ENCODE results near the gene AFAP1L2. TPM values are rescaled to one million over a fixed set of nuclear protein-coding genes. Genes with fewer than 3 reads are reported as not detected.

The AFAP1L2 gene
- total and polyA plus RNA-seq, 12 donors: 2.9 to 5.0 (median 4.3) TPM

DNA sequence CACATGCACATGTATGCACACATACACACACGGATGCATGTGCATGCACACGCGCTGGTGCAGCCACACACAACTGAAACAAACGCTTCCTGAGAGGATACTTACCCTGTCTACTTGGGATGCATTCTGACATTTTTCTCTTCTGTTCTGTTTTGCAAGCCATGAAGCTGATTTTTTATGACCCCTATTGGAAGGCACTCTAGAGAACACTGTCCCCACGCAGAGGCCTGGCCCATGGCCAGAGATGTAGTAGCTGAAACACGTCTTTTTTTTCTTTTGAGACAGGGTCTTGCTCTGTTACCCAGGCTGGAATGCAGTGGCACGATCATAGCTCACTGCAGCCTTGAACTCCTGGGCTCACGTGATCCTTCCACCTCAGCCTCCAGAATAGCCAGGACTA lies 117.4 kb downstream of the AFAP1L2 start:
- Histone ChIP-seq H3K27me3 (no peaks in the 10 kb centered on the region), H3K4me1 (peaks cover 0 to 21% (median 6%) of the 10 kb centered on the region in 9 donors), H3K9me3 (no peaks in the 10 kb centered on the region), H3K4me3 (no peak overlapping the region), H3K36me3 (no peaks in the 10 kb centered on the region), H3K27ac (no peak overlapping the region)
- TF ChIP-seq, protein P1, sequence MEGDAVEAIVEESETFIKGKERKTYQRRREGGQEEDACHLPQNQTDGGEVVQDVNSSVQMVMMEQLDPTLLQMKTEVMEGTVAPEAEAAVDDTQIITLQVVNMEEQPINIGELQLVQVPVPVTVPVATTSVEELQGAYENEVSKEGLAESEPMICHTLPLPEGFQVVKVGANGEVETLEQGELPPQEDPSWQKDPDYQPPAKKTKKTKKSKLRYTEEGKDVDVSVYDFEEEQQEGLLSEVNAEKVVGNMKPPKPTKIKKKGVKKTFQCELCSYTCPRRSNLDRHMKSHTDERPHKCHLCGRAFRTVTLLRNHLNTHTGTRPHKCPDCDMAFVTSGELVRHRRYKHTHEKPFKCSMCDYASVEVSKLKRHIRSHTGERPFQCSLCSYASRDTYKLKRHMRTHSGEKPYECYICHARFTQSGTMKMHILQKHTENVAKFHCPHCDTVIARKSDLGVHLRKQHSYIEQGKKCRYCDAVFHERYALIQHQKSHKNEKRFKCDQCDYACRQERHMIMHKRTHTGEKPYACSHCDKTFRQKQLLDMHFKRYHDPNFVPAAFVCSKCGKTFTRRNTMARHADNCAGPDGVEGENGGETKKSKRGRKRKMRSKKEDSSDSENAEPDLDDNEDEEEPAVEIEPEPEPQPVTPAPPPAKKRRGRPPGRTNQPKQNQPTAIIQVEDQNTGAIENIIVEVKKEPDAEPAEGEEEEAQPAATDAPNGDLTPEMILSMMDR (IDR thresholded peaks at IDR 0.05): no peak
- no peak for ATAC-seq
- 66 to 70% methylated on average over 8 of the region's 8 CpGs for WGBS, 2 donors
- intact Hi-C loops (cut with DNase I): no loop called here
- DNase-seq: no peak

GRCh38 chr10:114285961-114286441 lies 118.3 kb downstream of the AFAP1L2 start:
- Histone ChIP-seq H3K27ac (no peak overlapping the region), H3K4me1 (peaks cover 0 to 21% (median 6%) of the 10 kb centered on the region in 9 donors), H3K9me3 (no peaks in the 10 kb centered on the region), H3K27me3 (no peaks in the 10 kb centered on the region), H3K36me3 (no peaks in the 10 kb centered on the region), H3K4me3 (no peak overlapping the region)
- DNase-seq (no peak), ATAC-seq (peak in 2 of 8 donors; percentile 4 to 10)
- 86 to 87% methylated on average over 31 of the region's 31 CpGs for WGBS, 2 donors
- intact Hi-C loops (cut with DNase I): no loop called here
- TF ChIP-seq, protein P1 (IDR thresholded peaks at IDR 0.05): no peak

- intact Hi-C loops (cut with DNase I): no loop called here
- Histone ChIP-seq H3K9me3 (no peaks in the 10 kb centered on the region), H3K27ac (no peak overlapping the region), H3K36me3 (no peaks in the 10 kb centered on the region), H3K4me1 (peaks cover 0 to 21% (median 6%) of the 10 kb centered on the region in 9 donors), H3K4me3 (no peak overlapping the region), H3K27me3 (no peaks in the 10 kb centered on the region)
- whole genome bisulfite sequencing, 2 donors: 82 to 84% methylated on average over 13 of the region's 13 CpGs
- TF ChIP-seq, protein P1 (IDR thresholded peaks at IDR 0.05): no peak
- DNase-seq: no peak
- peak in 2 of 8 donors; percentile 18 to 20 for ATAC-seq
Measured at GRCh38 chr10:114284346-114285071, 119.8 kb downstream of the AFAP1L2 start.

- ATAC-seq: peak in 1 of 8 donors; percentile 52
- no peaks in the 10 kb centered on the region for H3K36me3 ChIP-seq
- peaks cover 0 to 14% (median 1%) of the 10 kb centered on the region in 9 donors for H3K4me1 ChIP-seq
- no peak overlapping the region for H3K4me3 ChIP-seq
- H3K27ac ChIP-seq: no peak overlapping the region
- H3K9me3 ChIP-seq: no peaks in the 10 kb centered on the region
- intact Hi-C loops (cut with DNase I): no loop called here
- TF ChIP-seq, protein P1 (IDR thresholded peaks at IDR 0.05): no peak
- no peak for DNase-seq
- peaks cover 0 to 2% (median 0%) of the 10 kb centered on the region in 7 donors for H3K27me3 ChIP-seq
- WGBS, 2 donors: 87% methylated on average over 6 of the region's 6 CpGs
Measured at GRCh38 chr10:114283535-114284234, 120.6 kb downstream of the AFAP1L2 start.

All from heart right ventricle (tissue), 16 donors.